Uterus (tissue), 4 donors: ENCODE results near the gene ATP4A. TPM values are rescaled to one million over a fixed set of nuclear protein-coding genes. Genes with fewer than 3 reads are reported as not detected.

ENCODE experiments used
- DNase-seq, 2 donors: peaks; one replicate each; pipeline ENCODE4 v3.0.0-alpha.2; 2019 to 2020
- H3K27ac ChIP-seq, 2 donors: fragments of 200-600 bp; sonication (generic); 1 replicate in 1 of 2; 2 replicates in 1 of 2; pipeline ENCODE4 v1.5.1; 2016 to 2018
- H3K27me3 ChIP-seq, 2 donors: fragments of 200-600 bp; sonication (generic); one replicate each; pipeline ENCODE4 v1.5.1; 2018 to 2019; ENCODE audit warnings: control low read depth in 1 of 2
- H3K36me3 ChIP-seq, 2 donors: fragments of 200-600 bp; sonication (generic); one replicate each; pipeline ENCODE4 v1.5.1; 2019; ENCODE audit warnings: control low read depth in 1 of 2
- H3K4me1 ChIP-seq, 2 donors: fragments of 200-600 bp; sonication (generic); one replicate each; pipeline ENCODE4 v1.5.1; 2018 to 2019; ENCODE audit warnings: control low read depth in 1 of 2
- H3K4me3 ChIP-seq, 2 donors: fragments of 200-600 bp; sonication (generic); 1 replicate in 1 of 2; 2 replicates in 1 of 2; pipeline ENCODE4 v1.5.1; 2018 to 2019; ENCODE audit warnings: mild to moderate bottlenecking in 1 of 2
- H3K9me3 ChIP-seq, 2 donors: fragments of 200-600 bp; sonication (generic); one replicate each; pipeline ENCODE4 v1.5.1; 2019; ENCODE audit warnings: control low read depth in 1 of 2
- POLR2A ChIP-seq, 2 donors: fragments of 450-650 bp; IDR thresholded peaks; one replicate each; pipeline ENCODE4 v1.6.1; 2016; ENCODE audit warnings: antibody characterized with exemption in 2 of 2, mild to moderate bottlenecking in 1 of 2, moderate library complexity in 1 of 2
- intact Hi-C: fragments of 100-400 bp; cut with DNase I; formaldehyde crosslinking; loops from one replicate; pipeline ENCODE4 v1.15.1; 2023; ENCODE audit warnings: low total_unique reads
- total RNA-seq, 4 donors: library from RNA; depleted of rRNA in 3 of 4; stranded (reverse); fragments of >200 nt in 3 of 4; gene quantifications; one replicate each; pipeline versions ENCODE4 v1.1.0 to v1.2.4, GENCODE V29; 2014 to 2023
- TF ChIP-seq, protein P1 (sequence below), 4 experiments: fragments of 200-600 bp in 2 of 4; fragments of 450-650 bp in 2 of 4; sonication (generic) in 2 of 4; IDR thresholded peaks; one replicate each; pipeline ENCODE4 v1.5.1; 2016 to 2019; ENCODE audit warnings: antibody characterized with exemption in 4 of 4, mild to moderate bottlenecking in 2 of 4, moderate library complexity in 1 of 4
- donor health status: DM: yes; HTN: yes; CAD: no.

ATP4A gene
- total RNA-seq, 4 donors from 2014 or later = 0.14 TPM; not detected in 3

- TF ChIP-seq, protein P1, sequence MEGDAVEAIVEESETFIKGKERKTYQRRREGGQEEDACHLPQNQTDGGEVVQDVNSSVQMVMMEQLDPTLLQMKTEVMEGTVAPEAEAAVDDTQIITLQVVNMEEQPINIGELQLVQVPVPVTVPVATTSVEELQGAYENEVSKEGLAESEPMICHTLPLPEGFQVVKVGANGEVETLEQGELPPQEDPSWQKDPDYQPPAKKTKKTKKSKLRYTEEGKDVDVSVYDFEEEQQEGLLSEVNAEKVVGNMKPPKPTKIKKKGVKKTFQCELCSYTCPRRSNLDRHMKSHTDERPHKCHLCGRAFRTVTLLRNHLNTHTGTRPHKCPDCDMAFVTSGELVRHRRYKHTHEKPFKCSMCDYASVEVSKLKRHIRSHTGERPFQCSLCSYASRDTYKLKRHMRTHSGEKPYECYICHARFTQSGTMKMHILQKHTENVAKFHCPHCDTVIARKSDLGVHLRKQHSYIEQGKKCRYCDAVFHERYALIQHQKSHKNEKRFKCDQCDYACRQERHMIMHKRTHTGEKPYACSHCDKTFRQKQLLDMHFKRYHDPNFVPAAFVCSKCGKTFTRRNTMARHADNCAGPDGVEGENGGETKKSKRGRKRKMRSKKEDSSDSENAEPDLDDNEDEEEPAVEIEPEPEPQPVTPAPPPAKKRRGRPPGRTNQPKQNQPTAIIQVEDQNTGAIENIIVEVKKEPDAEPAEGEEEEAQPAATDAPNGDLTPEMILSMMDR (IDR thresholded peaks at IDR 0.05) = no peak
- TF ChIP-seq POLR2A (IDR thresholded peaks at IDR 0.05) = no peak
- no peak within 1 kb of the TSS for H3K27ac ChIP-seq
- no peaks in the 10 kb centered on the region for H3K9me3 ChIP-seq
- intact Hi-C loops = no loop called here
- DNase-seq = no peak
- H3K4me3 ChIP-seq = no peak within 1 kb of the TSS
- H3K36me3 ChIP-seq = no peaks in the 10 kb centered on the region
- no peaks in the 10 kb centered on the region for H3K4me1 ChIP-seq
- peaks cover 0 to 23% of the 10 kb centered on the region in 2 donors for H3K27me3 ChIP-seq
Measured at GRCh38 chr19:35533201-35533821, 30.1 kb downstream of the ATP4A start, which contains the start of gene GAPDHS. TSS of gene GAPDHS (plus strand) at chr19:35533456. CDS start at chr19:35533528, 72 bp downstream.

DNA sequence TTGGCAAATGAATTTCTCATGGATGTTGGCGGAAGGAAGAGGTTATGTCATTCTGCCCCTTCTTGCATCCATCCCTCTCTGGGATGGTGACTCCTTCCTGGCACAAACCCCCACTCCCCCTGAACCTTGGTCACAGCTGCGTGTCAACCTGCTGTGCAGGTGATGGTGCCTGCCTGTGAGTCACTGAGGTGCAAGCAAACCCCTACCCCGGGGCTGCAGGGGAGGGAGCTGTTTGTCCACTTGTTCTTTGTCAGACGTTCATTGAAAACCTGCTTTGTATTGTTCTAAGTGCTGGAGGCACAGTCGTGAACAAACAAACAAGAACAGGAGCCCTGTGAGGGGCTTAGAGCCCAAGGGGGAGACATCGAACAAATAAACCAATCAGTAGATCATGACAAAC is 32.2 kb downstream of the ATP4A start:
- H3K4me3 ChIP-seq = no peak overlapping the region
- TF ChIP-seq, protein P1 (IDR thresholded peaks at IDR 0.05) = no peak
- TF ChIP-seq POLR2A (IDR thresholded peaks at IDR 0.05) = no peak
- no peak for DNase-seq
- peaks cover 0 to 23% of the 10 kb centered on the region in 2 donors for H3K27me3 ChIP-seq
- H3K36me3 ChIP-seq = no peaks in the 10 kb centered on the region
- no peaks in the 10 kb centered on the region for H3K9me3 ChIP-seq
- intact Hi-C loops = no loop called here
- no peak overlapping the region for H3K27ac ChIP-seq
- H3K4me1 ChIP-seq = no peaks in the 10 kb centered on the region

- H3K4me1 ChIP-seq = no peaks in the 10 kb centered on the region
- H3K4me3 ChIP-seq = no peak overlapping the region
- intact Hi-C loops = no loop called here
- H3K9me3 ChIP-seq = no peaks in the 10 kb centered on the region
- TF ChIP-seq, protein P1 (IDR thresholded peaks at IDR 0.05) = no peak
- TF ChIP-seq POLR2A (IDR thresholded peaks at IDR 0.05) = no peak
- no peaks in the 10 kb centered on the region for H3K36me3 ChIP-seq
- DNase-seq = no peak
- H3K27ac ChIP-seq = no peak overlapping the region
- H3K27me3 ChIP-seq = peaks cover 0 to 23% of the 10 kb centered on the region in 2 donors
Measured at GRCh38 chr19:35529241-35530218, 33.9 kb downstream of the ATP4A start.

GRCh38 chr19:35528218-35529038 is 35.0 kb downstream of the ATP4A start, which contains the start of gene SBSN:
TSS of gene SBSN (minus strand) at chr19:35528311. CDS start at chr19:35528281, 30 bp downstream.
- Histone ChIP-seq H3K4me3 (no peak within 1 kb of the TSS), H3K27me3 (peaks cover 0 to 16% of the 10 kb centered on the region in 2 donors), H3K4me1 (no peaks in the 10 kb centered on the region), H3K9me3 (no peaks in the 10 kb centered on the region), H3K27ac (no peak within 1 kb of the TSS), H3K36me3 (no peaks in the 10 kb centered on the region)
- TF ChIP-seq POLR2A (IDR thresholded peaks at IDR 0.05) = no peak
- TF ChIP-seq, protein P1 (IDR thresholded peaks at IDR 0.05) = no peak
- intact Hi-C loops = no loop called here
- DNase-seq = no peak
